Measurements from ENCODE around the gene HLA-DPA1.
A peak's percentile ranks its signal among the peaks of the same experiment; 100 is the strongest.
"Not testable (repeated sequence)": the region's sequence is repeated elsewhere in the genome, so short reads cannot be mapped to it uniquely, and the experiment has no call there.

Gene HLA-DPA1

DNA sequence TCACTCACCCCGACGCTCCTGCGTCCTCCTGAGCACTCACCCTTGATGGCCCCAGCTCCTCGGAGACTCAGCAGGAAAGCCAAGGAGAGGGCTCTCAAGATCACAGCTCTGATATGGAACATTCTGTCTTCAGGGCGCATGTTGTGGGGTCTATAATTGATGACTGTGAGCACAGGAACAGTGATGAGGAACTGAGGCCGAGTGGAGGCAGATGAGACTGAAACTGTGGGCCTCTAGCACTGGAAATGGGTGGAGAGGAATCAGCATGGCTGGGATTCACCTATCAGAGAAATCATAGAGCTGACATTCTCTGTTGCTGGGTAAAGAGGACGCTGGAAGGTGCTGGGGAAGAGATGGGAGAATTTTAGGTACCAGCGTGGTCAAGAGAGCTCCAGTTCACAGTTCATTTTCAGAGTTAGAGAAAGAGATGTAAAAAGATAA lies at the start of gene HLA-DPA1:
Gene HLA-DPA1, minus strand, starts transcription at position 219 of the 441 bp plus-strand sequence.
- peak; percentile 62 for DNase-seq (ENCODE audit: low spot score)

DNA sequence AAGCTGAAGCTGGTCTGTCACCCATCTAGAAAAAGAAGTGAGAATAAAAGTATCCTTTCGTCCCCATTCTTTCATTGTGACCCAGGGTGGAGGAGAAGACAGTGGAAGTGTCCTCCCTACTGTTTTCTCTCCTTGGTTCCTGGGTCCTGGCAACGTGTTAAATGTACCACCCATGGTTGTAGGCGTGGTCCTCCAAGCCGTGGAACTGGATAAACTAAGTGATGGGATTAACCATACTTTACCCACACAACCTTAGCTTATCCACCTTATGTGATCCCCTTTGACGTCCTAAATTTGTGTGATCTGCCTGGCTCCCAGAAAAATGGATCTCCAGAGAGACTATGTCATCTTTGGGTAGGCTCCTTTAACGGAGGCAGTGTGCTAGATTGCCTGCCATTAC lies 49.7 kb upstream of the HLA-DPA1 start:
- no peak for DNase-seq (ENCODE audit: low spot score)

DNA sequence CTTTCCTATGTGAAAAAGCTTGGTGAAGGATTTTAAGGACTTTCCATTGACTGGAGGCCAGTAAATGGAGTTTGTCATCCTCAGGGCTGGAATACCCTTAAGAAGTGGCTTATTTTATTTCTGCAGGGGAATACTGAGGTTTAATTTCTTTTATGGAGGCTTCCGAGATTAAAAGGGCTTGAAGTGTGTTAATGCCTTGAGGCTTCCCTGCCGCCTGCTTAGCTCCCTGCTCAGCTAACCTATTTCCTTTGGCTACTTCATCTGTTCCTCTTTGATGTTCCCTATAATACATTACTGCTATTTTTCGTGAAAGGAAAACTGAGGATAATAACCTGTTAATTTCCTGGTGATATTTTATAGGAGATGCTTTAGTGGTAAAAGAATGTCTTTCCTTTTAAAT lies 46.6 kb upstream of the HLA-DPA1 start:
- no peak for DNase-seq (ENCODE audit: low spot score)

DNA sequence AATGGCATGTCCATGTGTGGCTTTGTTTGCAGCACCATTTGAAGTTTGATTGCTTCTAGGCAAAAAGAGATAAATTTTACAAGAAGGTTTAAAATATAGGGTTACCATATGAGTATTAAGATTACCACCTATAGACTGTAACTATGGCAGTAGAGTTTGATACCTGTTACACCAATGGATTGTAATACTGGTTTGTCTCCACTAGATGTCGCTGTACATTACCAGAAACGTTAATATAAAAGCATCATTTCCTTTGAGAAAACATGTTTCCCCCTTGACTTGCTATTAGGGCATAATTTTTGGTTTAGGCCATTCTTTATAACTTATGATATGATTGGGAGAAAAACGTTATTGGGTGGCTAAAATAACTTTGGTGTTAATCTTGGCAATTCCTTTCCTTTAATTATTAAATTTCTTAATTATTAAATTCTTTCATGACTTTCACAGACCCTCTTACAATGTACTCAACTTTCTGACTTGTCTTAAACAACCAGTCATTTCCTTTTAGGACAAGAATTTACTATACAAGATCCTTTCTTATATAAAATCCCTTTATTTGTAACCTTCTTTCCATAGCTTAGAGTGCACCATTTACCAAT lies 45.2 kb upstream of the HLA-DPA1 start:
- DNase-seq (ENCODE audit: low spot score): peak; percentile 31

DNA sequence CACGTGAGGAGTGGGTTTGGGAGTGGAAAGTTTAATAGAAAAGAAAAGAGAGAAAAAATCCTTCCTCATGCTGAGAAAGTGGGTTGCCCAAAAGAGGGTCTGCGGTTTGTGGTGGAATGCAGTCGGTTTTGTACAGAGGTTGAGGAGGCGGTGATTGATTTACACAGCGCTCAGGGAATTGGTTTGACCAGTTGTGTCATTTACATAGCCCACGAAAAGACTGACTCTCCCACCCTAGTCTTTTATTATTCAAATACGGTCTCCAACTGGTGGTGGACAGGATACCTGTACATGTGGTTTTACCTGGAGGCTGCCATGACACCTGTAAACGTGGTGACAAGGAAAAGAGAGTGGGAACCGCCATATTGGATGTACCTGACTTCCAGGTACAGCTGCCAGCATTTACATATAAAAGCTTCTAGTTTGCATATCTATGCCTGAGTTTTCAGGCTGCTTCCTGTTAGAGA lies 44.4 kb upstream of the HLA-DPA1 start:
- no peak for DNase-seq (ENCODE audit: low spot score)

DNA sequence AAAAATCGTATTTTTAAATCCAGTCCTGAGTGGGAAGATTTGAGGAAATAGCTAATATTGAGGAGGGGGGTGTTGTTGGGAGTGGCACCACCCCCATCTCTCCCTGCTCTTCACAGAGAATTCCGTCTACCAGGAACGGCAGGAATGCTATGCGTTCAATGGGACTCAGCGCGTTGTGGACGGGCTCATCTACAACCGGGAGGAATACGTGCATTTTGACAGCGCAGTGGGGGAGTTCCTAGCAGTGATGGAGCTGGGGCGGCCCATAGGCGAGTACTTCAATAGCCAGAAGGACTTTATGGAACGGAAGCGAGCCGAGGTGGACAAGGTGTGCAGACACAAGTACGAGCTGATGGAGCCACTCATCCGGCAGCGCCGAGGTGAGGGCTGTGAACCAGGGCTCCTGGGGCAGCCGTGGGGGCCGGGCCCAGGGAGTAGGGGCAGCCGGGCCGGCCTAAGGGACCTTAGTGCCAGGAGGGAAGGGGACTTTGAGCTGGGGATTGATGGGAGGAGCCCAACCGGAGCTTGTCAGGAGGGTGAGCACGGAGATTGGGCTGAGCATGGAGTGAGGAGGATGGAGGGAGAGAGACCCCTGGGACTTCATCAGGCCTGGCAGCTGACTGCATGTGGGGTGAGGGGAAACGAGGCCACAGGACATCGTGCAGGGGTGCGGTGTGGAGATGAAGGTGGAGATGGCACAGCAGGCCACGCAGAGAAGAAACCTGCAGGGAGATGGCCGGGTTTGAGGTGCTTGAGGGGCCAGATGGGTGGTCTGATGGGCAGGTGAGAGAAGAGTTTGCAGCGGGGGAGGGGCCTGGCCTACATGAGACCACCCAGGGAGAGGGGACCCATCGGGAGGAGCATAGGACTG lies 43.6 kb upstream of the HLA-DPA1 start:
- DNase-seq (ENCODE audit: low spot score): no peak

DNA sequence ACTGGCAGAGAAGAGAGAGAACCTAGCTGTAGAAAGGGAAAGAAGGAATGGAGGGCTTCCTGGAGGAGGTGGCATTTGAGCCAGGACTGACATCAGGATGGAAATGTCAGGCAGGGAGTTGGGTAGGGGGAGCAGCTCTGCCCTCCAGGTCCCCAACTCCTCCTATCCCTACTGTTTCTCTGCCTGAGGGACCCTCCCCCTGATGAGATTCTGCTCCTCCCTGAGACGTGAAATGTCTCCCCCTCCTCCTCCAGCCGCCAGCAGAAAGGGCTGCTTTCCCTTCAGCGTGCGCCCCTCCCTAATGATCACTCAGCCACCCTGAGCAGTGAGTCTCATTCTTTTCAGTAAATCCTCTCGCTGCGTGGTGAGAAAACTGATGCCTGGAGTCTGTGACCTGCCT lies 43.0 kb upstream of the HLA-DPA1 start:
- DNase-seq (ENCODE audit: low spot score): no peak

DNA sequence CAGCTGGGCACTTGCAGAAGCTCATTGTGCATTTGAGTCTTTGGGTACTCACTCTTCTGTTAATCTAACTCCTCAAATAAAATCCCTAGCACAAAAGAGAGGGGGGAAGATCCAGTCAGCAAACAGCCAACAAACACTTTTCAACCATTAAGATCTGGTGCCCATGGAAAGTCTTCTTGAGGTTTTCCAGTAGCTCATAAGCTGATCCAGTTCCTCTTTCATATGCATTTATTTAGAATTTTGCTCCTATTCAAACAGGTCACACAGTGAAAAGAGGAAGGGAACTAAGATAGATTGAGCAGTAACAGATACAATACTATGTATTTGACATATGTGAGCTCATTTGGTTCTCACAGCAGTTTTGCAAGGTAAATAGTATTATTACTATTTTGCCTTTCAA lies 41.0 kb upstream of the HLA-DPA1 start:
- DNase-seq (ENCODE audit: low spot score): no peak

DNA sequence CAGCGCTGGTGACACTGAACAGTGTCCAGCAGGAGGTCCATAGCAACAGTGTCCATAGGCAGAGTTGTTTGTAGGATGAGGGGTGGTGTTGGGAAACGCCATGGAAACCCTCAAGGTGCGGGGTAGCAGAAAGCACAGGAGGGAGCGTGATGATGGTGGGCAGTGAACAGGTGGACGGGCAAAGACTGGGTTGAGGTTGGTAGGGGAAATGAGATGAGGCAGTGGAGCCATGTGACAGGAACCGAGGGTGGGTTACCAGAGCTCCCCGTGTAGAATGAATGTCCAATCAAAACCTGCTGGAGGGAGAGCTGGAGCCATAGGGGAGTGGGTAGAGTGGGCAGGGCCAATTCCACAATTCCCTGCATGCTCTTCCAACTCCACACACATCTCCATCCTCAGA lies 40.3 kb upstream of the HLA-DPA1 start:
- no peak for DNase-seq (ENCODE audit: low spot score)

DNA sequence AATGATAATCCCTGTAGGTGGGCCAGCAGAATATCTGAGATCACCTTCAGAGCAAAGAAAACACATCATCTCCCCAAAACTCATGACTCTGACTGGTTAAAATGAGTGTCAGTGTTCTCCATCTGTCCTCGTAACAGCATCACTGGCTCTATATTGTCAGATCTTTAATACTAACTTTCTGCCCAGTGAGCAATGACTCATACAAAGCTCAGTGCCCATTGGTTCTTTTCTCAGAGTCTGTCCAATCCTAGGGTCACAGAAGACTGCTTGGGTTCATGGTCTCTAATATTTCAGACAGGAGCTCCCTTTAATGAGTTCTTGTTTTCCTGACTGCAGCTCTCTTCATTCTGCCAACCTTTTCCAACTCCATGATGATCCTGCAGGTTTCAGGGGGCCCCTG lies 38.7 kb upstream of the HLA-DPA1 start:
- peak; percentile 49 for DNase-seq (ENCODE audit: low spot score)

DNA sequence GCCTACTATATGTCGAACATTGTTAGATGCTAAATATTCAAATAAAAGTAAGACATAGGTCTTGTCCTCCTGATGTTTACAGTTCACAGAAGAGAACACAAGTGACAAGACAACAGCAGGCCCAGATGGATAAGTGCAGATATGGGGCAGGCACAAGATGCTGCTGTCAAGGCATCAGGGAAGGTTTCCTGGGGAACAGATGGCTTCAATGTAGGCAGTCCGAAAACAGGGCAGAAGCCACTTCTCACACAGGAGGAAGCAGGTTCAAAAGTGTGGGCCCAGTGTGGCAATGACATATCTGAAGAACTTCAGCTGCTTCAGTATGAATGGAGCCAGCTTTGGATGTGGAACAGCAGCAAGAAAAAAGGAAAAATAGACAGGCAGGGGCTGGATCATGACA lies 34.9 kb upstream of the HLA-DPA1 start:
- DNase-seq (ENCODE audit: low spot score): no peak

DNA sequence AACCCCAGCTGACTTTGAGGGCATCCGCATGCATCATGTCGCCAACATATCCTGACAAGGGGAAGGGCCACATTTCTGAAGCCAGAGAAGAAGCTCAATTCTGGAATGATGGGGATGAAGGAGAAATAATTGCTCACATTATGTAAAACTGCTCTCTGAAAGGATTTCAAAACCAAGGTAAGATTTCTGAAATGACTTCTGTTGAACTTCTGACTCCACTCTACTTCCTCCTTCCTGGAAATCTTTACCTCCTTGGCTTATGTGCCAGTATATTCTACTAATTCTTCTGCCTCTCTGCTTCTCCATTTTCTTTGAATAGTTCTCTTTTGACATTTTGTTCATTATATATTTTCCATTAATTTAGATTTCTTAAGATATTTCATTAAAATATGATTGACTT lies 34.2 kb upstream of the HLA-DPA1 start:
- no peak for DNase-seq (ENCODE audit: low spot score)

DNA sequence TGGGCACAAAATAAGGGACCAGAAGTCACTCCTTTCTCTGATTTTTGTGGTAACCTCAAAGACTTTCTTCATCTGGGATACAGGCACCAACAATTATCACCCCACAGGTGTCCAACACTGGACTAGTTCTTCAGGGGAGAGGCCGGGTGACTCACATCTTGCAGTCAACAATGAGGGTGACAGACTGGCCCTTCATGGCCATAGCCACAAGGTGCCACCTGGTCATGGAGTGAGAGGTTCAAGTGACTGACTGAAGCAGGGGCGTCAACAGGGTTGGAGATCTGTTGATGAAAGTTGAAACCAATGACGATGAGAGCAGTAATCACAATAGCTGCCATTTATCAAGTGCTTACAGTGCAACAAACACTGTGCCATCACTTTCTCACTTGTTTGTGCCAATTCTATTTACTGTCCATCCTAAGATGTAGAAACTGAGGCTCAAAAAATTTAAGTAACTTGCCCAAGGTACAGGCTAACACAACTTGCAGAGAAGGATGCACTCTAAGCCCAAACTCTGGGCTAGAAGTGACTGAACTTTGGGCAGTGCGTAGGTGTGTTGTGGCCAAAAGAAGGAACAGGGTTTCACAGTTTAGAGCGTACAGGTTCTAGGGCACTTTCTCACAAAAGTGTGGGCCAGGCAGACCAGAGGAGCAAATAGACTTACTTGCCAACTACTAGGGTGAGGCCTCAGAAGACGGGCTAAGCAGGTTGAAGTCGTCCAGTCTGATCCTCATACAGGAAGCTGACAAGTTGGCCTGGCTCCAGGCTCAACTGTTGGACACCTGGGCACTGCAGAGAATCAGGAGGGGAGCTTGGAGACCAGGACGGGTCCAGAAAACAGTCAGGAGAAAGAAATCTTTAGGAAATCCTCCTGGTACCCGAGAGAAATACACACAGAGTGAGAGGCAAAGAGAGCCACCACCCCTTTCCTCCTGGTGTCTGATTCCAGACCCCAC lies 32.7 kb upstream of the HLA-DPA1 start:
- DNase-seq (ENCODE audit: low spot score): no peak

DNA sequence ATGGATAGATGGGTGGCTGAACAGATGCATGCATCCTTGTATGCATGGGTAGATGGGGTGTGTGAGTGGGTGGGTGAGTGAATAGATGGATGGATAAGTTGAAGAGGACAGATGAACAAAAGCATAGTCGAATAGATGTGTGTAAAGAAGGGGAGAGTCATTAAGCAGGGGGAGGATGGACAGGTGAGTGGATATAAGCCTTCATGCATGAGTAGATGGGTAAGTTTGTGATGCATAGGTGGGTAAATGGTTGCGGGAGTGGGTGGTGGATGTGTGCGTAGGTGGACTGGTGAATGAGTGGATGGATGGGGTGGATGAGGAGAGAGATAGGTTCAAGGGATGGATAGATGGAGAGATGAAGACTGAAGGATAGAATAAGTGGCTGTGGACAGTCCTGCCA lies 31.9 kb upstream of the HLA-DPA1 start:
- DNase-seq (ENCODE audit: low spot score): no peak

DNA sequence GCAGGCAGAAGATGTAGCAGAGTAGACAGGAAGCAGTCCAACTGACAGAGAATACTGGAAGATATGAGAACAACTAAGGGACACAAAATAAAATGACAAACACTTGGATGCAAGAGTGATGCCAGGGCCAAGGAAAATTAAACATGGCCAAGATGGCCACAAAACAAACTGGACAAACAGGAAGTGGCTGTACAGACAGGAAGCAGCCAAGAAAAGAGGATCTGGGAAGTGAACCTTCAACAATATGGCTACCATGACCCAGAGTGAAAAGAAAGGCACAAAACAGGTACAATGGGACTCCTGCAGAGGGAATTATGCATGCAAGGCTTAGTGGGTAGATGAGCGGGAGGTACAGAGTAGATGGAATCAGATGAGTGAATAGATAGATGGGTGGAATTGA lies 31.4 kb upstream of the HLA-DPA1 start:
- no peak for DNase-seq (ENCODE audit: low spot score)

DNA sequence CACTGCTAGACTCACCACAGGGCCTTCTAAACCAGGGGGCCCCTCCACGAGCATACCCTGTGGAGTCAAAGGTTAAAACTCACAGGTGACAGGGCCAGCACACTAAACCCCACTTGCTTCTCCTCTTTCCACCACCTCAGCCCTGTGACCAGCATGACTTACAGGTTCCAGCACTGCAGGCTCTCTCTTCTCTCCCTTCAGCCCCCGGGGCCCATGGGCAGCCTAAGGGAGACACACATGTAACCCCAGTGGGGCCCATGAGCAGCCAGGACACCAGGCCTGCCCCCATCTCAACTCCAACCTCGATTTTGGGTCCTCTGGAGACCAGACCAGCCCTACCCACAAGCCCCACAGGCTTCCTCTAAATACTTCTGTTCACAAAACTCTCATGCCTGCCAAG lies 30.3 kb upstream of the HLA-DPA1 start:
- no peak for DNase-seq (ENCODE audit: low spot score)

DNA sequence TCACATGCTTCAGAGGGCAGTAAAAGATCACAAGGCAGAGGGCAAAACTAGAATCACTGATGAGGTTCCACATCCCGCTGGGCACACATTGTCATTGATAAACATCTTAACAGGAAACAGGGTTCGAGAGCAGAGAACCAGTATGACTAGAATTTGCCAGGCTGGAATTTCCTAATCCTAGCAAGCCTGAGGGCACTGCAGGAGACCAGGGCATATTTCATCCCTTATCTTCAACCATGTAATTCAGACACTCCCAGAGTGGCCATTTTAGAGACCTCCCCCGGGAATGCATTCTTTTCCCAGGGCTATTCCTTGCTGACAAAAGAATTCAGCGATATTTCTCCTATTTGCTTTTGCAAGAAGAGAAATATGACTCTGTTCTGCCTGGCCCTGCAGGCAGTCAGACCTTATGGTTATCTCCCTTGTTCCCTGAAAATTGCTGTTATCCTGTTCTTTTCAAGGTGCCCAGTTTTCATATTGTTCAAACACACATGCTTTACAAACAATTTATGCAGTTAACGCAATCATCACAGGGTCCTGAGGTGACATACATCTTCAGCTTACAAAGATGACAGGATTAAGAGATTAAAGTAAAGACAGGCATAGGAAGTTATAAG lies 27.8 kb upstream of the HLA-DPA1 start:
- DNase-seq (ENCODE audit: low spot score): not testable (repeated sequence)

DNA sequence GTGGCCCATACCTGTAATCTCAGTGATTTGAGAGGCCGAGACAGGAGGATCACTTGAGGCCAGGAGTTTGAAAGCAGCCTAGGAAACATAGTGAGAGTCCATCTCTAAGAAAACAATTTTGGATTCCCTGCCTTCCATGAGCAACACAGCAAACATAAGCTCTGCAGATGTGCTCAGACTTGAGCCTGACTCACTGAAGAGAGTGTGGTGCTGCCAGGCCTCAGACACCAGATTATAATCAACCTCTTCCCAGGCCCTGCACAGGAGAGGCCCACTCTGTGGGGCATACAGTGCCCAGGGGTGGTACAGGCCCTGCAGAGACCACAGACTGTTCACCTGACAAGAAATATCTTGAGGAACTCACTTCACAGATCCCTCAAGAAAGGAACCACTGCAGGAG lies 22.2 kb upstream of the HLA-DPA1 start:
- DNase-seq (ENCODE audit: low spot score): no peak

DNA sequence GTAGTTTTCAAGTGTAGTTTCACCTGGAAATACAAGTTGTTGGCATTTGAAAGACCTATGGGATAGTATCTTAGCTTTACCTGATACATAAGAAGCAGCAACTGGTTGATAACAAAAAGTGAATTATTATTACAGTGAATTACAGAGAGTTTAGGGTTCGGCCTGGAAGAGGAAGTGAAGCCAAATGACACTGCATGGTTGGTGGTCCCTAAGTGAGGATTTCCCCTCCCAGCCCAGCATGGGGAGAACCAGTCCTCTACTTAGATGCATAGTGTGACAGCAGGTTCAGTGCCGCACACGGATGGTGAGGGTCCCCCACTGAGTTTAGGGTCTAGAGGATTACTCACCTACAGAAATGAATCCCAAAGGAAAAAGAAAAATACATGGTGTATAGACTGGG lies 20.4 kb upstream of the HLA-DPA1 start:
- DNase-seq (ENCODE audit: low spot score): no peak

DNA sequence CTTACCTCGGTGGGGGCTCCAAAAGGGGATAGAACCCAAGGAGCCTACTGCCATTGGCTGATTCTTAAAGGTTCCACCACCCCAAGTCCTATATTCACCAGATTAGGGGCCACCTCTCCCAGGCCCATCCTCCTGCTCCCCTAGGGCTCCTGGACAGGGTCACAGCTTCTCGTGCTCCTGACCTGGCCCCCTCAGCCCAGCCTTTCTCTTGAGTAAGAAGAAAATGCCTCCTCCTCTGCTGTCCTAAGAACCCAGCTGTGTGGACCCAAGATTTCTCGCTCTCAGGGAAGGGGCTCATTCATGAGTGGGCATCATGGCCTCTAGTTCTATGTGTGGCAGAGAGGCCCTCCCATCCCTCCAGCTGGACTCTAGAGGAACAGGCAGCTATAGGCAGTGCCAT lies 18.9 kb upstream of the HLA-DPA1 start:
- no peak for DNase-seq (ENCODE audit: low spot score)

DNA sequence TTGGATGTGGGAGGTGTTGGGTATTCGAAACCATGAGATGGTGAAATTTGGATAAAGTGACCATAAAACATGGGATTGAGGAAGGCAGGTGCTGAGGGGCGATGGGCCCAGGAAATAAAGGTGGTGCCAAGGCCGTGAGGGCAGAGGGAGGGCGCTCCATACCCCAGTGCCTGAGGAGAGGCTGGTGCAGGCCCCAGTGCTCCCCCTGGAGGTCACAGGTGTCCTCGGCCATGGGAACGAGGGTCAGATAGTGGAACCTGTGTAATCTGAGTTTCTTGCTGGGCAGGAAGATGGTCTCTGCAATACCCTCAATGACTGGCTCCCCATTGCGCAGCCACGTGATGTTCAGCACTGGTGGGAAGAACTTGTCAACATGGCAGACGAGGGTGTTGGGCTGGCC lies 18.5 kb upstream of the HLA-DPA1 start:
- DNase-seq (ENCODE audit: low spot score): no peak
